Measurements from ENCODE around the gene ZNF558. TPM values are rescaled to one million over a fixed set of nuclear protein-coding genes. Genes with fewer than 3 reads are reported as not detected.

Gene ZNF558
- total RNA-seq, 1 experiment from 2014 or later: 30.2 TPM

GRCh38 chr19:8815780-8816179, 16.3 kb downstream of the ZNF558 start:
- H3K23ac ChIP-seq (ENCODE audit: insufficient read length, low read depth, low read length): no peak overlapping the region
- TF ChIP-seq CTCF (conservative IDR thresholded peaks at IDR 0.05): no peak
- H2AK5ac ChIP-seq (ENCODE audit: insufficient read length, low read length): no peak overlapping the region
- H4K5ac ChIP-seq (ENCODE audit: insufficient read length, low read depth, low read length): no peak overlapping the region
- H2BK20ac ChIP-seq (ENCODE audit: low read depth, low read length, poor library complexity, severe bottlenecking): no peak overlapping the region
- no peak overlapping the region for H3K14ac ChIP-seq (ENCODE audit: insufficient read depth, low read length)
- no peak overlapping the region for H2BK12ac ChIP-seq (ENCODE audit: insufficient read length, low read depth, low read length)
- no peaks in the 10 kb centered on the region for H3K4me1 ChIP-seq (ENCODE audit: insufficient read depth, low read length)
- Mint-ChIP-seq H3K4me3 (no peak overlapping the region), H3K27me3 (ENCODE audit: low read depth) (no peaks in the 10 kb centered on the region; the same call in 1 of the 2 replicates), H3K36me3 (ENCODE audit: insufficient read depth in 1 of 3, low read depth in 3 of 3) (peaks cover 98 to 100% (median 99%) of the 10 kb centered on the region in 3 experiments), H3K4me1 (no peaks in the 10 kb centered on the region), H3K9me3 (peaks cover 93 to 98% of the 10 kb centered on the region in 2 experiments), H3K27ac (no peak overlapping the region)
- no CpG with 5 or more reads among the region's 2 CpGs for WGBS (ENCODE audit: extremely low coverage, insufficient read length, low lambda C conversion rate)
- H4K20me1 ChIP-seq (ENCODE audit: control insufficient read depth, insufficient read depth, insufficient read length): no peaks in the 10 kb centered on the region
- no peak overlapping the region for H3K4ac ChIP-seq (ENCODE audit: low read depth, low read length)
- H3K9me3 ChIP-seq (ENCODE audit: control insufficient read depth, low read depth, low read length): peaks cover 62% of the 10 kb centered on the region
- H3K27me3 ChIP-seq (ENCODE audit: insufficient read depth, low read length): no peaks in the 10 kb centered on the region
- no peak overlapping the region for H3K27ac ChIP-seq (ENCODE audit: insufficient read length, low read depth, low read length)
- no peak overlapping the region for H4K91ac ChIP-seq (ENCODE audit: insufficient read length, low read depth, low read length)
- H3K23me2 ChIP-seq (ENCODE audit: insufficient read length, low read depth, low read length, poor library complexity, severe bottlenecking): no peaks in the 10 kb centered on the region
- DNase-seq: no peak
- H3K18ac ChIP-seq (ENCODE audit: insufficient read length, low read depth, low read length): no peak overlapping the region
- no peaks in the 10 kb centered on the region for H3K79me2 ChIP-seq (ENCODE audit: insufficient read depth, low read length)
- H2BK15ac ChIP-seq (ENCODE audit: low read depth, low read length): no peak overlapping the region
- H3T11ph ChIP-seq (ENCODE audit: low read length): no peak overlapping the region
- H4K8ac ChIP-seq (replicated peaks; ENCODE audit: insufficient read length, low read depth, low read length): no peak overlapping the region
- no peak overlapping the region for H2BK5ac ChIP-seq (ENCODE audit: insufficient read length, low read length)
- H3K4me2 ChIP-seq (ENCODE audit: insufficient read depth, insufficient read length, low read length): no peak overlapping the region
- no peak overlapping the region for H3K56ac ChIP-seq (ENCODE audit: insufficient read length, low read depth, low read length)
- no peak overlapping the region for H2AFZ ChIP-seq (ENCODE audit: low read length)
- H2BK120ac ChIP-seq (ENCODE audit: low read depth, low read length, poor library complexity, severe bottlenecking): no peak overlapping the region
- no peak overlapping the region for H3K9ac ChIP-seq (ENCODE audit: extremely low read depth, insufficient read length, low read length)
- no peaks in the 10 kb centered on the region for H3K79me1 ChIP-seq (ENCODE audit: insufficient read depth, low read depth, low read length, poor library complexity, severe bottlenecking)

Data from H9 (cell line).